OCI-LY3 (cell line): ENCODE results near the gene PAX6.

Experiments used
- H2AFZ ChIP-seq: fragments of 200-600, 300-600 bp; shearing (Covaris generic); 2 replicates; pipeline ENCODE4 v1.6.0; 2014; ENCODE audit warnings: antibody characterized with exemption, low read depth, low read length
- H3K27ac ChIP-seq: fragments of 200-600, 300-600 bp; sonication (generic); 2 replicates; pipeline ENCODE4 v1.5.1; 2014; ENCODE audit warnings: mild to moderate bottlenecking, low read length, moderate library complexity, mixed read lengths
- H3K27me3 ChIP-seq: fragments of 200-600, 300-600 bp; sonication (generic); 2 replicates; pipeline ENCODE4 v1.6.1; 2014; ENCODE audit warnings: low read depth, low read length, mixed read lengths
- H3K36me3 ChIP-seq: fragments of 200-600, 300-600 bp; sonication (generic); replicated peaks from 2 replicates; pipeline ENCODE3; 2014; ENCODE audit warnings: low read depth, low read length, mixed read lengths
- H3K4me1 ChIP-seq: fragments of 300-600, 200-600 bp; sonication (generic); 2 replicates; pipeline ENCODE4 v1.6.1; 2014; ENCODE audit warnings: low read length, mixed read lengths
- H3K4me2 ChIP-seq: fragments of 200-600, 300-600 bp; sonication (generic); 2 replicates; pipeline ENCODE4 v1.6.1; 2014; ENCODE audit warnings: low read length, mixed read lengths
- H3K4me3 ChIP-seq: fragments of 300-600, 200-600 bp; sonication (generic); 2 replicates; pipeline ENCODE4 v1.5.1; 2014; ENCODE audit warnings: antibody characterized with exemption, mild to moderate bottlenecking, low read length, moderate library complexity
- H3K79me2 ChIP-seq: fragments of 300-600, 200-600 bp; shearing (Covaris generic); 2 replicates; pipeline ENCODE4 v1.6.1; 2014; ENCODE audit warnings: mild to moderate bottlenecking, low read length, mixed read lengths
- H3K9ac ChIP-seq: fragments of 300-600, 200-600 bp; shearing (Covaris generic); 2 replicates; pipeline ENCODE4 v1.6.0; 2014; ENCODE audit warnings: mild to moderate bottlenecking, low read length, moderate library complexity
- H3K9me3 ChIP-seq: fragments of 200-600, 300-600 bp; shearing (Covaris generic); 2 replicates; pipeline ENCODE4 v1.6.1; 2014; ENCODE audit warnings: low read length, mixed read lengths; ENCODE audit not compliant: insufficient read depth
- H4K20me1 ChIP-seq: fragments of 200-600, 300-600 bp; sonication (generic); 2 replicates; pipeline ENCODE4 v1.6.1; 2016; ENCODE audit warnings: low read length, mixed read lengths; ENCODE audit not compliant: insufficient read depth
- CTCF ChIP-seq: fragments of 200-600, 300-600 bp; sonication (generic); IDR thresholded peaks from 2 replicates; pipeline ENCODE4 v1.5.1; 2014; ENCODE audit warnings: antibody characterized with exemption, low read length, low read depth
- EZH2phosphoT487 ChIP-seq: fragments of 200-600 bp; shearing (Covaris generic); IDR thresholded peaks from 2 replicates; pipeline ENCODE4 v1.6.1; 2018; ENCODE audit warnings: antibody characterized with exemption, mixed run types, low read depth

The PAX6 gene

GRCh38 chr11:31802990-31803812 is 7.9 kb downstream of the PAX6 start:
- Histone ChIP-seq H3K9me3 (no peaks in the 10 kb centered on the region), H3K36me3 (no peaks in the 10 kb centered on the region), H3K4me1 (no peaks in the 10 kb centered on the region), H3K27me3 (no peaks in the 10 kb centered on the region; the same call in 1 of the 2 replicates), H3K79me2 (no peaks in the 10 kb centered on the region), H3K27ac (no peak overlapping the region), H3K4me2 (no peak overlapping the region), H3K4me3 (no peak overlapping the region), H3K9ac (no peak overlapping the region), H4K20me1 (no peaks in the 10 kb centered on the region), H2AFZ (no peak overlapping the region)
- TF ChIP-seq CTCF (no peak), EZH2phosphoT487 (no peak)

GRCh38 chr11:31802609-31802989 is 8.5 kb downstream of the PAX6 start:
- Histone ChIP-seq H3K9ac (no peak overlapping the region), H3K4me1 (no peaks in the 10 kb centered on the region), H2AFZ (no peak overlapping the region), H3K27me3 (no peaks in the 10 kb centered on the region), H3K27ac (no peak overlapping the region), H3K9me3 (no peaks in the 10 kb centered on the region), H3K4me3 (no peak overlapping the region), H4K20me1 (no peaks in the 10 kb centered on the region), H3K4me2 (no peak overlapping the region), H3K79me2 (no peaks in the 10 kb centered on the region), H3K36me3 (no peaks in the 10 kb centered on the region)
- TF ChIP-seq EZH2phosphoT487 = no peak
- TF ChIP-seq CTCF = no peak

- Histone ChIP-seq H3K9ac (no peak overlapping the region), H3K4me2 (no peak overlapping the region), H3K79me2 (no peaks in the 10 kb centered on the region), H3K27me3 (no peaks in the 10 kb centered on the region), H3K9me3 (no peaks in the 10 kb centered on the region), H3K36me3 (no peaks in the 10 kb centered on the region), H3K4me1 (no peaks in the 10 kb centered on the region), H2AFZ (no peak overlapping the region), H4K20me1 (no peaks in the 10 kb centered on the region), H3K4me3 (no peak overlapping the region), H3K27ac (no peak overlapping the region)
- no peak for TF ChIP-seq CTCF
Observed at GRCh38 chr11:31802000-31802551, 9.0 kb downstream of the PAX6 start.

GRCh38 chr11:31801298-31801702 is 9.8 kb downstream of the PAX6 start:
- no peak overlapping the region for H3K9ac ChIP-seq
- no peaks in the 10 kb centered on the region for H3K4me1 ChIP-seq
- H3K9me3 ChIP-seq = no peaks in the 10 kb centered on the region
- no peak overlapping the region for H3K4me3 ChIP-seq
- no peaks in the 10 kb centered on the region for H3K79me2 ChIP-seq
- H3K27me3 ChIP-seq = no peaks in the 10 kb centered on the region
- no peaks in the 10 kb centered on the region for H4K20me1 ChIP-seq
- H3K27ac ChIP-seq = no peak overlapping the region
- TF ChIP-seq EZH2phosphoT487 = no peak
- no peak for TF ChIP-seq CTCF
- no peak overlapping the region for H3K4me2 ChIP-seq
- no peaks in the 10 kb centered on the region for H3K36me3 ChIP-seq
- H2AFZ ChIP-seq = no peak overlapping the region
